Sigmoid colon (tissue), 7 donors: ENCODE measurements around the gene RFT1. TPM values are rescaled to one million over a fixed set of nuclear protein-coding genes. Genes with fewer than 3 reads are reported as not detected.

Source experiments
- DNase-seq: peaks from one replicate; pipeline ENCODE4 v3.0.0-alpha.2; 2019
- H3K27ac ChIP-seq, 4 donors: fragments of 200-600 bp; sonication (generic); one replicate each; pipeline ENCODE4 v1.5.1; 2016 to 2019; ENCODE audit warnings: mild to moderate bottlenecking in 1 of 4
- H3K27me3 ChIP-seq, 3 donors: fragments of 200-600 bp; sonication (generic); one replicate each; pipeline ENCODE4 v1.5.1; 2019; ENCODE audit warnings: mild to moderate bottlenecking in 1 of 3
- H3K36me3 ChIP-seq, 4 donors: fragments of 200-600 bp; sonication (generic); one replicate each; pipeline ENCODE4 v1.5.1; 2016 to 2019
- H3K4me1 ChIP-seq, 4 donors: fragments of 200-600 bp; sonication (generic); one replicate each; pipeline ENCODE4 v1.5.1; 2017 to 2019
- H3K4me3 ChIP-seq, 4 donors: fragments of 200-600 bp; sonication (generic); one replicate each; pipeline ENCODE4 v1.5.1; 2017 to 2019; ENCODE audit warnings: mild to moderate bottlenecking in 2 of 4, moderate library complexity in 1 of 4
- H3K9me3 ChIP-seq, 4 donors: fragments of 200-600 bp in 3 of 4; sonication (generic) in 3 of 4; one replicate each; pipeline versions ENCODE4 v1.5.1 to v1.6.1; 2013 to 2019
- EP300 ChIP-seq, 4 donors: sonication (generic); formaldehyde crosslinking; IDR thresholded peaks; one replicate each; pipeline ENCODE4 v1.6.1; 2017; ENCODE audit warnings: antibody characterized with exemption in 4 of 4
- POLR2A ChIP-seq, 2 donors: fragments of 450-650 bp; IDR thresholded peaks; one replicate each; pipeline ENCODE4 v1.6.1; 2016; ENCODE audit warnings: antibody characterized with exemption in 2 of 2, mild to moderate bottlenecking in 2 of 2, moderate library complexity in 2 of 2
- POLR2AphosphoS5 ChIP-seq, 4 donors: sonication (generic); formaldehyde crosslinking; IDR thresholded peaks; one replicate each; pipeline ENCODE4 v1.6.1; 2017; ENCODE audit warnings: antibody characterized with exemption in 4 of 4
- WGBS, 2 donors: extraction: QIAGEN DNeasy Blood & Tissue Kit; methylation state at CpG; one replicate each; pipeline ENCODE4 v1.1.7; 2013; 5-methylcytosine and 5-hydroxymethylcytosine counted together
- intact Hi-C: fragments of 100-400 bp; cut with DNase I; formaldehyde crosslinking; loops from one replicate; pipeline ENCODE4 v1.15.1; 2023
- polyA plus RNA-seq, 3 donors: library from polyadenylated mRNA; stranded (reverse); fragments of 200-250 nt; gene quantifications; one replicate each; pipeline ENCODE4 v1.2.3, GENCODE V29; 2013
- total RNA-seq, 4 donors: library from RNA; depleted of rRNA; stranded (reverse); fragments of >200 nt; gene quantifications; one replicate each; pipeline ENCODE4 v1.1.0, GENCODE V29; 2016
- TF ChIP-seq, protein P1 (sequence below), 4 experiments: fragments of 450-650 bp in 3 of 4; fragments of 200-600 bp in 1 of 4; IDR thresholded peaks; one replicate each; pipeline ENCODE4 v1.5.1; 2016 to 2019; ENCODE audit warnings: antibody characterized with exemption in 4 of 4, mild to moderate bottlenecking in 3 of 4, moderate library complexity in 2 of 4
- donor health status: healthy with polysubstance abuse.
- donor health status: Bipolar disorder and iron deficiency.
- donor health status: healthy.

The RFT1 gene
- total and polyA plus RNA-seq, 7 donors = 3.0 to 13.2 (median 6.3) TPM

DNA sequence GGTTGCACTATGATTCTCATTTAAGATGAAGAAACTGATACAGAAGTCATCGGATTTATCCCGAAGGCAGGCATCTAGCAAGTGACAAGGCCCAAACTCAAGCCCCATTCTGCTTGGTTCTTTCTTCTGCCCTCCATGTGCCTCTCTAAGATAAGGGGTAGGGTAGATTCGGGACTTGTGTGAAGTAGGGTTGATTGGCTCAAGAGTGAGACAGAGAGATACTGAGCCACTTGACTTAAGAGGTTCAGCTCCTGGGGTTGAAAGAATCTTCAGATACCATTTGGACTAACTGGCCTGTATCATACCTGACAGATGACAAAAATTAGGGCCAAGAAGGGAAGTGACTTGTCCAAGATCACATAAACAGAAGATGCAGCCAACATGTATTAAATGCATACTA is 891 bp downstream of the RFT1 start:
- Histone ChIP-seq H3K36me3 (peaks cover 9 to 25% (median 11%) of the 10 kb centered on the region in 4 donors), H3K27me3 (no peaks in the 10 kb centered on the region), H3K4me1 (peaks cover 0 to 22% (median 18%) of the 10 kb centered on the region in 4 donors), H3K9me3 (no peaks in the 10 kb centered on the region), H3K27ac (peak overlapping the region; percentile 84 to 91 (median 90)), H3K4me3 (peak overlapping the region; percentile 69 to 82 (median 82))
- TF ChIP-seq EP300 (IDR thresholded peaks at IDR 0.05) (no peak), POLR2AphosphoS5 (IDR thresholded peaks at IDR 0.05) (no peak), POLR2A (IDR thresholded peaks at IDR 0.05) (no peak)
- TF ChIP-seq, protein P1, sequence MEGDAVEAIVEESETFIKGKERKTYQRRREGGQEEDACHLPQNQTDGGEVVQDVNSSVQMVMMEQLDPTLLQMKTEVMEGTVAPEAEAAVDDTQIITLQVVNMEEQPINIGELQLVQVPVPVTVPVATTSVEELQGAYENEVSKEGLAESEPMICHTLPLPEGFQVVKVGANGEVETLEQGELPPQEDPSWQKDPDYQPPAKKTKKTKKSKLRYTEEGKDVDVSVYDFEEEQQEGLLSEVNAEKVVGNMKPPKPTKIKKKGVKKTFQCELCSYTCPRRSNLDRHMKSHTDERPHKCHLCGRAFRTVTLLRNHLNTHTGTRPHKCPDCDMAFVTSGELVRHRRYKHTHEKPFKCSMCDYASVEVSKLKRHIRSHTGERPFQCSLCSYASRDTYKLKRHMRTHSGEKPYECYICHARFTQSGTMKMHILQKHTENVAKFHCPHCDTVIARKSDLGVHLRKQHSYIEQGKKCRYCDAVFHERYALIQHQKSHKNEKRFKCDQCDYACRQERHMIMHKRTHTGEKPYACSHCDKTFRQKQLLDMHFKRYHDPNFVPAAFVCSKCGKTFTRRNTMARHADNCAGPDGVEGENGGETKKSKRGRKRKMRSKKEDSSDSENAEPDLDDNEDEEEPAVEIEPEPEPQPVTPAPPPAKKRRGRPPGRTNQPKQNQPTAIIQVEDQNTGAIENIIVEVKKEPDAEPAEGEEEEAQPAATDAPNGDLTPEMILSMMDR (IDR thresholded peaks at IDR 0.05) = no peak
- WGBS, 2 donors = 58 to 85% methylated on average over 3 of the region's 3 CpGs
- DNase-seq = no peak
- intact Hi-C loops = no loop called here

DNA sequence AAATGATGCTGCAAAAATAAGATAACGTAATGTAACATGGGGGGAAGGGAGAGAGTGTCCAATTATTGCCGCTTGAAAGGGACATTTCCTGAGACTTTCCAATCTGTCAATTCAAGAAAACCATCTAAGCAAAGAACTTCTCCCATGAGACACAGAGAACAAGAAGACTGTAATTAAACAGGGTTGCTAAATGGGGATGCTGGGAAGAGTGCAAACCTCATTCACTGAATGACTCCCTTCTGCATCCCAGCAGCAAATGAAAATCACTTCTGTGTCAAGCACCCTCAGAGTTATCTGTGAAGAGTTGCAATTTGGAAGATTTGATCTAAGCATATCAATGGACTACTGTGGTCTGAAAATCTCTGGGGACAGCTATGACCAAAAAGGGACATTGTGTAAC is 3.6 kb downstream of the RFT1 start:
- Histone ChIP-seq H3K4me1 (peaks cover 0 to 22% (median 18%) of the 10 kb centered on the region in 4 donors), H3K36me3 (peaks cover 29 to 52% (median 33%) of the 10 kb centered on the region in 4 donors), H3K4me3 (no peak overlapping the region), H3K27ac (no peak overlapping the region), H3K9me3 (no peaks in the 10 kb centered on the region), H3K27me3 (no peaks in the 10 kb centered on the region)
- TF ChIP-seq, protein P1 (IDR thresholded peaks at IDR 0.05) = no peak
- TF ChIP-seq POLR2AphosphoS5 (IDR thresholded peaks at IDR 0.05) = no peak
- no peak for TF ChIP-seq EP300 (IDR thresholded peaks at IDR 0.05)
- no peak for TF ChIP-seq POLR2A (IDR thresholded peaks at IDR 0.05)
- 86 to 92% methylated on average over 2 of the region's 2 CpGs for WGBS, 2 donors
- intact Hi-C loops = no loop called here
- DNase-seq = no peak

DNA sequence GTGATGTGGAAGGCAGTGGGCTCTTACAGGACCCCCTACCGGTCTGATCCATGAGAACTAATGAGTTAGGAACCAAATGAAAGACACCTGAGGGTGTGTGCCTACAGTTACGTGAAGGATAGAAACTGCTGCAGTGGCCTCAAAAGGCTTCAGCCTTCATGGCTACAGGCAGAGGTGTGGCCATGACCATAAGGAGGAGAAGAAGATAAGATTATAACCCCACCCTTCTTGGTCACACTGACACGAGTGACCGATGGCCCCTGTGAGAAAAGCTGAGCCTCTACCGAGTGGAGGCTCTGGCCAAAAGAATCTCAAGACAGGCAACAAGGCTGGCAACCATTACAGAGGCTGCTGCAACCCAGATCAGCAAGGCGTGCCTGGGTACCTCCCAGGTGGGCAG is 6.3 kb downstream of the RFT1 start:
- Histone ChIP-seq H3K4me1 (peaks cover 0 to 3% (median 1%) of the 10 kb centered on the region in 4 donors), H3K27ac (no peak overlapping the region), H3K9me3 (no peaks in the 10 kb centered on the region), H3K4me3 (no peak overlapping the region), H3K27me3 (no peaks in the 10 kb centered on the region), H3K36me3 (peaks cover 34 to 79% (median 55%) of the 10 kb centered on the region in 4 donors)
- intact Hi-C loops = no loop called here
- DNase-seq = no peak
- 90 to 93% methylated on average over 6 of the region's 6 CpGs for WGBS, 2 donors
- TF ChIP-seq POLR2AphosphoS5 (IDR thresholded peaks at IDR 0.05) (no peak), POLR2A (IDR thresholded peaks at IDR 0.05) (no peak), EP300 (IDR thresholded peaks at IDR 0.05) (no peak)
- TF ChIP-seq, protein P1 (IDR thresholded peaks at IDR 0.05) = no peak

DNA sequence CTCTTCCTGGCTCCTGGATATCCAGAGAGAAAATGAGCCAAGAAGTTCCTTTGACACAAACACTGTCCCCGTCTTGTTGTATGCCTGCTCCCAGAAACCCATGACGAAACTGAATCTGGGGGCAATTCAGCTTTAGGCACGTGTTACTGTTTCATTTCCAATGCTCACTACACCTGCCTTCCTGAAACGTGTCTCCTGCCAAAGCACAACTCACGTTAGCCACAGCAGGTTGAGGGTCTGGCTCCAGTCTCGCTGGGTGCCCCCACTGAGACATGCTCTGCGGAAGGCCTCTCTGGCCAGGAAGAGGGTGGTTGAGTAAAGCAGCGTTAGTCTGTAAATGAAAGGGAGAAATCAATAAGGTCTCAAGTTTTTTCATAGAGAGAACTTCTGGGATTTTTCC is 6.7 kb downstream of the RFT1 start:
- intact Hi-C loops = no loop called here
- 91 to 92% methylated on average over 8 of the region's 8 CpGs for WGBS, 2 donors
- TF ChIP-seq EP300 (IDR thresholded peaks at IDR 0.05) (no peak), POLR2A (IDR thresholded peaks at IDR 0.05) (no peak), POLR2AphosphoS5 (IDR thresholded peaks at IDR 0.05) (no peak)
- TF ChIP-seq, protein P1 (IDR thresholded peaks at IDR 0.05) = no peak
- no peaks in the 10 kb centered on the region for H3K9me3 ChIP-seq
- H3K27ac ChIP-seq = no peak overlapping the region
- no peaks in the 10 kb centered on the region for H3K4me1 ChIP-seq
- H3K27me3 ChIP-seq = no peaks in the 10 kb centered on the region
- no peak overlapping the region for H3K4me3 ChIP-seq
- peaks cover 34 to 83% (median 59%) of the 10 kb centered on the region in 4 donors for H3K36me3 ChIP-seq
- DNase-seq = no peak

DNA sequence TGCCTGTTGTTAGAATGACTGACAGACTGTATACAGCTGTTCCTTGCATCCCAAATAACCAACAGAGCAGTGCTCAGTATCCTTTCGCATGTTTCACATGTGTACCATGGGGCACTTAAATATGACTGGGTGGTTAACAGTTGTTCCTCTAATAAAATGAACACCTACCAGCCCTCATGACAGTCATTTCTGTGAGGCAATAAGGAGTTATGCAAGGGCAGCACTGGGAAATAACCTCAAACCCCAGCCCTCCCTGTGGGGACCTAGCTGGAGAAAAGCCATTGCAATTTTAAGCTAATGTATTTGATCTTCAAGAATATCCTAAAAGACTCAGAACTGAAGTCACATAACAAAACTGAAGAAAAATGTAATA is 7.3 kb downstream of the RFT1 start:
- 92% methylated on average over 1 of the region's 1 CpG for WGBS, 2 donors
- Histone ChIP-seq H3K36me3 (peaks cover 37 to 89% (median 62%) of the 10 kb centered on the region in 4 donors), H3K9me3 (no peaks in the 10 kb centered on the region), H3K27me3 (no peaks in the 10 kb centered on the region), H3K4me1 (no peaks in the 10 kb centered on the region), H3K4me3 (no peak overlapping the region), H3K27ac (no peak overlapping the region)
- intact Hi-C loops = no loop called here
- DNase-seq = no peak
- TF ChIP-seq, protein P1 (IDR thresholded peaks at IDR 0.05) = no peak
- TF ChIP-seq POLR2AphosphoS5 (IDR thresholded peaks at IDR 0.05) (no peak), POLR2A (IDR thresholded peaks at IDR 0.05) (no peak), EP300 (IDR thresholded peaks at IDR 0.05) (no peak)
